Measurements from ENCODE around the gene ASTN2. TPM values are rescaled to one million over a fixed set of nuclear protein-coding genes. Genes with fewer than 3 reads are reported as not detected.
"Not testable (repeated sequence)": the region's sequence is repeated elsewhere in the genome, so short reads cannot be mapped to it uniquely, and the experiment has no call there.

ASTN2 gene
- total RNA-seq, 5 donors from 2014 or later (not counting 1 experiment from before 2014, with no cell fraction given), result 3.7 to 4.8 (median 4.4) TPM

- DNase-seq, result no peak
- Histone ChIP-seq H3K4me1 (ENCODE audit: control insufficient read depth in 1 of 2, extremely low read depth in 1 of 2, insufficient read depth in 2 of 2, low read length in 2 of 2) (no peaks in the 10 kb centered on the region), H3K36me3 (ENCODE audit: control insufficient read depth in 2 of 2, extremely low read depth in 1 of 2, insufficient read depth in 1 of 2, low read length in 1 of 2) (no peaks in the 10 kb centered on the region), H3K27ac (ENCODE audit: low read length) (no peak overlapping the region), H3K27me3 (replicated peaks in 1 of 2; ENCODE audit: control insufficient read depth in 2 of 2, extremely low read depth in 1 of 2, insufficient read depth in 2 of 2, low read length in 1 of 2) (no peaks in the 10 kb centered on the region), H3K4me3 (ENCODE audit: control insufficient read depth in 1 of 2, extremely low read depth in 1 of 2, low read length in 1 of 2) (no peak overlapping the region), H3K9me3 (no peaks in the 10 kb centered on the region)
- ATAC-seq (replicated peaks in 1 of 4), result no peak
- Mint-ChIP-seq H3K4me1 (no peaks in the 10 kb centered on the region), H3K27ac (no peak overlapping the region), H3K36me3 (no peaks in the 10 kb centered on the region), H3K9me3 (no peaks in the 10 kb centered on the region), H3K27me3 (peaks cover 5 to 16% of the 10 kb centered on the region in 2 donors), H3K4me3 (no peak overlapping the region)
- 92% methylated on average over 1 of the region's 4 CpGs for WGBS (ENCODE audit: insufficient coverage)
- ChIA-PET CTCF (no interaction called here), POLR2A (no interaction called here)
Observed at GRCh38 chr9:116855881-116856662, 558.8 kb downstream of the ASTN2 start.

- H3K27ac Mint-ChIP-seq, result no peak overlapping the region
- no peaks in the 10 kb centered on the region for H3K9me3 Mint-ChIP-seq
- ChIA-PET POLR2A (no interaction called here), CTCF (no interaction called here)
- H3K4me1 Mint-ChIP-seq, result no peaks in the 10 kb centered on the region
- DNase-seq (no peak), ATAC-seq (replicated peaks in 1 of 4) (no peak)
- no peaks in the 10 kb centered on the region for H3K36me3 Mint-ChIP-seq
- Histone ChIP-seq H3K36me3 (ENCODE audit: control insufficient read depth in 2 of 2, extremely low read depth in 1 of 2, insufficient read depth in 1 of 2, low read length in 1 of 2) (no peaks in the 10 kb centered on the region), H3K27ac (ENCODE audit: low read length) (no peak overlapping the region), H3K27me3 (replicated peaks in 1 of 2; ENCODE audit: control insufficient read depth in 2 of 2, extremely low read depth in 1 of 2, insufficient read depth in 2 of 2, low read length in 1 of 2) (no peaks in the 10 kb centered on the region), H3K4me3 (ENCODE audit: control insufficient read depth in 1 of 2, extremely low read depth in 1 of 2, low read length in 1 of 2) (no peak overlapping the region), H3K9me3 (no peaks in the 10 kb centered on the region), H3K4me1 (ENCODE audit: control insufficient read depth in 1 of 2, extremely low read depth in 1 of 2, insufficient read depth in 2 of 2, low read length in 2 of 2) (no peaks in the 10 kb centered on the region)
- no peaks in the 10 kb centered on the region for H3K27me3 Mint-ChIP-seq
- no peak overlapping the region for H3K4me3 Mint-ChIP-seq
- WGBS (ENCODE audit: insufficient coverage), result 92% methylated on average over 2 of the region's 3 CpGs
Observed at GRCh38 chr9:116849721-116850120, 565.1 kb downstream of the ASTN2 start.

GRCh38 chr9:116844621-116845020 is 570.2 kb downstream of the ASTN2 start:
- no peak overlapping the region for H3K27ac Mint-ChIP-seq
- POLR2A ChIA-PET, result no interaction called here
- H3K4me3 ChIP-seq (ENCODE audit: control insufficient read depth in 1 of 2, extremely low read depth in 1 of 2, low read length in 1 of 2), result no peak overlapping the region
- no peaks in the 10 kb centered on the region for H3K27me3 Mint-ChIP-seq
- H3K36me3 Mint-ChIP-seq, result no peaks in the 10 kb centered on the region
- no peaks in the 10 kb centered on the region for H3K4me1 Mint-ChIP-seq
- no peaks in the 10 kb centered on the region for H3K9me3 ChIP-seq
- DNase-seq, result no peak
- no peaks in the 10 kb centered on the region for H3K4me1 ChIP-seq (ENCODE audit: control insufficient read depth in 1 of 2, extremely low read depth in 1 of 2, insufficient read depth in 2 of 2, low read length in 2 of 2)
- no peaks in the 10 kb centered on the region for H3K27me3 ChIP-seq (replicated peaks in 1 of 2; ENCODE audit: control insufficient read depth in 2 of 2, extremely low read depth in 1 of 2, insufficient read depth in 2 of 2, low read length in 1 of 2)
- H3K4me3 Mint-ChIP-seq, result no peak overlapping the region
- no peak for ATAC-seq (replicated peaks in 1 of 4)
- H3K9me3 Mint-ChIP-seq, result no peaks in the 10 kb centered on the region
- CTCF ChIA-PET, result no interaction called here
- H3K36me3 ChIP-seq (ENCODE audit: control insufficient read depth in 2 of 2, extremely low read depth in 1 of 2, insufficient read depth in 1 of 2, low read length in 1 of 2), result no peaks in the 10 kb centered on the region
- no peak overlapping the region for H3K27ac ChIP-seq (ENCODE audit: low read length)

GRCh38 chr9:116843863-116844620 is 570.8 kb downstream of the ASTN2 start:
- Mint-ChIP-seq H3K4me1 (no peaks in the 10 kb centered on the region), H3K4me3 (no peak overlapping the region), H3K27me3 (no peaks in the 10 kb centered on the region), H3K36me3 (no peaks in the 10 kb centered on the region), H3K9me3 (no peaks in the 10 kb centered on the region), H3K27ac (no peak overlapping the region)
- DNase-seq (no peak), ATAC-seq (replicated peaks in 1 of 4) (no peak)
- ChIA-PET POLR2A (no interaction called here), CTCF (no interaction called here)
- WGBS (ENCODE audit: insufficient coverage), result 48% methylated on average over 3 of the region's 7 CpGs
- Histone ChIP-seq H3K27ac (ENCODE audit: low read length) (no peak overlapping the region), H3K36me3 (ENCODE audit: control insufficient read depth in 2 of 2, extremely low read depth in 1 of 2, insufficient read depth in 1 of 2, low read length in 1 of 2) (no peaks in the 10 kb centered on the region), H3K4me3 (ENCODE audit: control insufficient read depth in 1 of 2, extremely low read depth in 1 of 2, low read length in 1 of 2) (no peak overlapping the region), H3K27me3 (replicated peaks in 1 of 2; ENCODE audit: control insufficient read depth in 2 of 2, extremely low read depth in 1 of 2, insufficient read depth in 2 of 2, low read length in 1 of 2) (no peaks in the 10 kb centered on the region), H3K9me3 (no peaks in the 10 kb centered on the region), H3K4me1 (ENCODE audit: control insufficient read depth in 1 of 2, extremely low read depth in 1 of 2, insufficient read depth in 2 of 2, low read length in 2 of 2) (no peaks in the 10 kb centered on the region)

GRCh38 chr9:116842658-116843057 is 572.2 kb downstream of the ASTN2 start:
- H3K4me3 ChIP-seq (ENCODE audit: control insufficient read depth in 1 of 2, extremely low read depth in 1 of 2, low read length in 1 of 2), result no peak overlapping the region
- H3K27ac ChIP-seq (ENCODE audit: low read length), result no peak overlapping the region
- H3K27ac Mint-ChIP-seq, result no peak overlapping the region
- H3K4me1 ChIP-seq (ENCODE audit: control insufficient read depth in 1 of 2, extremely low read depth in 1 of 2, insufficient read depth in 2 of 2, low read length in 2 of 2), result no peaks in the 10 kb centered on the region
- ATAC-seq (replicated peaks in 1 of 4) (no peak), DNase-seq (no peak)
- H3K36me3 ChIP-seq (ENCODE audit: control insufficient read depth in 2 of 2, extremely low read depth in 1 of 2, insufficient read depth in 1 of 2, low read length in 1 of 2), result no peaks in the 10 kb centered on the region
- WGBS (ENCODE audit: insufficient coverage), result 83% methylated on average over 1 of the region's 6 CpGs
- no peaks in the 10 kb centered on the region for H3K4me1 Mint-ChIP-seq
- no peaks in the 10 kb centered on the region for H3K27me3 ChIP-seq (replicated peaks in 1 of 2; ENCODE audit: control insufficient read depth in 2 of 2, extremely low read depth in 1 of 2, insufficient read depth in 2 of 2, low read length in 1 of 2)
- ChIA-PET POLR2A (no interaction called here), CTCF (no interaction called here)
- H3K9me3 ChIP-seq, result no peaks in the 10 kb centered on the region
- no peaks in the 10 kb centered on the region for H3K36me3 Mint-ChIP-seq
- H3K27me3 Mint-ChIP-seq, result no peaks in the 10 kb centered on the region
- H3K9me3 Mint-ChIP-seq, result no peaks in the 10 kb centered on the region
- no peak overlapping the region for H3K4me3 Mint-ChIP-seq

GRCh38 chr9:116838468-116838867 is 576.4 kb downstream of the ASTN2 start:
- WGBS (ENCODE audit: insufficient coverage), result 89% methylated on average over 5 of the region's 7 CpGs
- POLR2A ChIA-PET; H3K27ac ChIP-seq (ENCODE audit: low read length); DNase-seq; H3K27ac Mint-ChIP-seq; H3K27me3 ChIP-seq (replicated peaks in 1 of 2; ENCODE audit: control insufficient read depth in 2 of 2, extremely low read depth in 1 of 2, insufficient read depth in 2 of 2, low read length in 1 of 2); H3K9me3 ChIP-seq; ATAC-seq (replicated peaks in 1 of 4); CTCF ChIA-PET; H3K4me3 ChIP-seq (ENCODE audit: control insufficient read depth in 1 of 2, extremely low read depth in 1 of 2, low read length in 1 of 2); H3K9me3 Mint-ChIP-seq; H3K4me1 Mint-ChIP-seq; H3K4me3 Mint-ChIP-seq; H3K36me3 Mint-ChIP-seq; H3K4me1 ChIP-seq (ENCODE audit: control insufficient read depth in 1 of 2, extremely low read depth in 1 of 2, insufficient read depth in 2 of 2, low read length in 2 of 2); H3K36me3 ChIP-seq (ENCODE audit: control insufficient read depth in 2 of 2, extremely low read depth in 1 of 2, insufficient read depth in 1 of 2, low read length in 1 of 2): not testable (repeated sequence)
- H3K27me3 Mint-ChIP-seq, result peaks cover 8 to 13% of the 10 kb centered on the region in 2 donors
